GM18951 (cell line): ENCODE measurements around the gene SLC6A18.
"Not testable (repeated sequence)": the region's sequence is repeated elsewhere in the genome, so short reads cannot be mapped to it uniquely, and the experiment has no call there.

Experiments used
- POLR2A ChIP-seq: IDR thresholded peaks from 4 replicates; pipeline ENCODE4 v1.6.1; 2011; ENCODE audit warnings: mild to moderate bottlenecking; ENCODE audit not compliant: insufficient read length, insufficient read depth; ENCODE audit errors: extremely low read depth
- in situ Hi-C: fragments of 300-500 bp; cut with MboI; formaldehyde crosslinking; loops from one replicate; pipeline ENCODE4 v1.12.0; 2022; ENCODE audit warnings: low sequenced_read_pairs, mixed read lengths, inconsistent platforms; ENCODE audit not compliant: unreplicated experiment

Gene SLC6A18

DNA sequence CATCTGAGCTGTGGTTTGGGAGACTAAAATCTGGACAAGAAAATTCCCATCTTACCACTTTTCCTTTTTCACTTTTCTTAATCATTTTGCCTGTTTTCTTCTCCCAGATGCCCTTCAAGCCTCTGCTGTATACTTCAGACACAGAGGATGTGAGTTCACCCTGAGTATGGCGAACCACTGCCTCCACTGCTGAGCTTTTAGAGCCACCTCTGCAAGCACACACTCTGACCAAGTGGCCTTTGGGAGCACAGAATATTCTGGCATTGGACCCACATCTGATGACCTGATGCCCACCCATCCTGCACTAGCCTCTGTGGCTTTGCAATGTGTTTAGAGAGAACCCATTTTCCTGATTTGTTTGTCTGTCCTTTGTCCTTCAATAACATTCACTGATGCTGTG, 37.2 kb downstream of the SLC6A18 start:
- no peak for TF ChIP-seq POLR2A
- in situ Hi-C loops, result no loop called here

DNA sequence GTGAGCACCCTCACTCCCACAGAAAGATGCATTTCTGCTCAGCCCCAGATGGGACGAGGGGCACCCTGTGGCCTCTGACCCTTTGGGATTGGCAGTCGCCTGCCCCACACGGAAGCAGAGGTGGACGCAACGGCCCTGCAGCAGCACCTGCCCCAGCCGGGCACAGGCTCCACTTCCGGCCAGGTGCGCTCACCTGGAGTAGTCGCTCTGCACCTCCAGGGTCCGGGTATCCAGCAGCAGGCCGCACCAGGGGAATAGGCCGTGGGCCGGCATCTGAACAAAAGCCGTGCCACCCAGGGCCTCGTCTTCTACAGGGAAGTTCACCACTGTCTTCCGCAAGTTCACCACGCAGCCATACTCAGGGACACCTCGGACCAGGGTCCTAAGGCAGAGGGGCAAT, 39.0 kb downstream of the SLC6A18 start:
- TF ChIP-seq POLR2A, result no peak
- in situ Hi-C loops, result no loop called here

DNA sequence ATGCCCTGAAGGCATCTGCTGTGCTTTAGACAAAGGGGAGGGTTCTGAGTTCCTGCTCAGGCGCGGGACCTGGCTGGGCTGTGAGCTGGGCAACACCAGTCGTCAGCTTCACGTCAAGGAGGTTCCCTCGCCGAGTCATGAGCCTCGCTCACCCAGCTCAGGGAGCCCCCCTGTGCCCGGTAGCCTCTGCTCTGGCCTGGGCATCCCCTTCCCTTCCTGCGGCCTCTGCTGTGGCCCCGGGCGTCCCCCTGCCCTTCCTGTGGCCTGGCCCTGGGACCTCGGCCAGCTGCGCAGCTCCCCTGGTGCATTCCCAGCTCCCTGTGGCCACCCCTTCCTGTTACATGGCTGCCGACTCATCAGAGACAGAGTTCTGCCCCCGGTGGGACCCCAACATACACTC, 39.8 kb downstream of the SLC6A18 start:
- in situ Hi-C loops, result no loop called here
- TF ChIP-seq POLR2A, result no peak

DNA sequence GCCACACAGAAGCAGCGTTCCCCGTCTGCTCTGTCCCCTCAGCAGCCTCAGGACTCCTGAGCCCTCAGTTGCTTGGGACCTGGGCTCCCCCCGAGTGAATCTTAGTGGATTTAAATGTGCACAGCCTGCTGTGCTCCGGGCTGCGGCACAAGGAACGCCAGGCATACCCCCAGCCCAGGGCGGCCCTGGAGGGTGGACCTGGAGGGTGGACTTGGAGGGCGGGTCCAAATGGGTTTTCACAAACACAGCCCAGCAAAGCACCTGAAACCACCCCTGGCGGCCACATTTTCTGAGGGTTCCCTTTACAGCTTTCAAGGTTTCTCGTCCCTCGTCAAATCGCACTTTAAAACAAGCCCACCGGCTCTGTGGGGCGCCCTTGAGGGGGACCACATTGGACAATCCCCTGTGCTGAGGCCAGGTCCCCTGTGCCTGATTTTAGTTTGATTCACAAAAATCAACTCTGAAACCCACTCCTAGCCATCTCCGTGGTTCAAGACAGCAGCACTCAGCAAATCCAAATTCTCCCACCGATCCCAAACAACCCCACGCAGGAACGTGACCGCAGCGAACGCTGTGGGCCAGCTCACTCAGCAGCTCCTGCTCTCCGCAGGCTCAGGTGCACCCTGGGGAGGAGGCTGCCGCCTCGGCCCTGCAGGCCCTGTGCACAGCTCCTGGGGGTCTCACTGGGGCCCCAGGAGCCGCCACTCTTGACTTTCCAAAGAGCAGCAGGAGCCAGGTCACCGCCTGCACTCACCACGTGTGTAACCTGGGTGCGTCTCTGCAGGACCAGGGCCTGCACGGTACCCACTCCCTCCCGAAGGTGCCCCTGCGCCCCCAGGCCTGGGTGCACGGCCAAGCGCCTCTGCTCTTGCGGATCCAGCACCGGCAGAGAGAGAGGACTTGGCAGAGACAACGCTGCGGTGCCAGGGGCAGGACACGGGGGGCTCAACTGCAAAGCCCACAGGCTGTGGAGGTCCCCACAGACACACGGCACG, 40.6 kb downstream of the SLC6A18 start:
- no peak for TF ChIP-seq POLR2A
- in situ Hi-C loops, result no loop called here

DNA sequence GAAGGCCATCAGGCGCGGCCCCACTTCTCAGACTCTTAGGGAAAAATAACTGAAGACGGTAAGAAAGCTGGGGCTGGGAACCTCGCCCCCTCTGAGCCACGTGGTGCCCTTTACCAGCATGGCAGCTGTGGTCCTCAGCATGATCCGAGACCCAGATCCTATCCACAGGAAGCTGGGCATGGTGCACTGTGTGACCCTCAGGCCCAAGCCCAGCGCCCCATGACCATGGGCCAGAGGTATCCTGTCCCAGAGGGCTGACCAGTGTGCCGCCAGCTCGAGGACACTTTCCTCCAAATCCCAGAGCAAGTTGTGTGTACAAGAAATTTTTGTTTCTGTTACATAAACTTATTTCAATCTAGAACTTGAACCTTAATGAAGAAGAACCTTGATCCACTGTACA, 41.6 kb downstream of the SLC6A18 start:
- no peak for TF ChIP-seq POLR2A
- in situ Hi-C loops, result no loop called here

DNA sequence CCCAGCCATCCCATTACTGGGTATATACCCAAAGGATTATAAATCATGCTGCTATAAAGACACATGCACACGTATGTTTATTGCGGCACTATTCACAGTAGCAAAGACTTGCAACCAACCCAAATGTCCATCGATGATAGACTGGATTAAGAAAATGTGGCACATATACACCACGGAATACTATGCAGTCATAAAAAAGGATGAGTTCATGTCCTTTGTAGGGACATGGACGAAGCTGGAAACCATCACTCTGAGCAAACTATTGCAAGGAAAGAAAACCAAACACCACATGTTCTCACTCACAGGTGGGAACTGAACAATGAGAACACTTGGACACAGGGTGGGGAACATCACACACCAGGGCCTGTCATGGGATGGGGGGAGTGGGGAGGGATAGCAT, 42.3 kb downstream of the SLC6A18 start:
- in situ Hi-C loops, result not testable (repeated sequence)

DNA sequence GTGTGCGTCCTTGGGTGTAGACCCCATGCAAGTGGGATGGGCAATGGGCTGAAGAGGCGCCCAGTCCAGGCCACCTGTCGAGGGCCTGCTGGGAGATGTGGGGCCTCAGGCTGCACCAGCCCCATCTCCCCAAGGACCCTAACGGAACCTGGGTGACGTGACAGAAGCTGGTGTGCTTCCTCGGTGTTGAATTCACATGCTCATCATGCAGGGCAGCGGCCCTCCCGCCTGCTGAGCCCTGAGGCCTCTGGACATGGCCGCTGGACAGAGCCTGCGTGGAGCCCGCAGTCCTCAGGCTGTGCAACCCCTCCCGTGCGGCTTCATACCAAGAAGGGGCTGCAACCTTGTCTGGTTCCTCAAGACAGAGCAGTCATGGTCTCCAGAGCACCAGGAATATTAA, 42.9 kb downstream of the SLC6A18 start:
- no peak for TF ChIP-seq POLR2A
- in situ Hi-C loops, result no loop called here

DNA sequence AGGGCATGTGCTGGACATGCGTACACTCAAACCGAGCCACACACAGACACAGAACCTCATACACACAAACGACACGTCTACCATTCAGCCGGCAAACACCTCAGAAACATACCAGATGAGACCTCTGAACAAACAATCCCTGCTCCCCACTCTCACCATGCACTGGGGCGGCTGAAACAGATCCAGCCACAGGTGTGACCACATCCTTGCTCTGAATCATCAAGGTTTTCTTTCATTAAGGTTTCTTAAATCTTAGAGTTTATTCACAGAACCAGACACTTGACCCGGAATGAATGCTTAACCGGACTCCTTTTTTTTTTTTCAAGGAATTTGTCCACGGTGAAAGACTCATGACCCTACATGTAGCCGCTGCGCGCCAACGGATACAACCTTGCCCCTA, 43.5 kb downstream of the SLC6A18 start:
- in situ Hi-C loops, result no loop called here
- TF ChIP-seq POLR2A, result no peak

DNA sequence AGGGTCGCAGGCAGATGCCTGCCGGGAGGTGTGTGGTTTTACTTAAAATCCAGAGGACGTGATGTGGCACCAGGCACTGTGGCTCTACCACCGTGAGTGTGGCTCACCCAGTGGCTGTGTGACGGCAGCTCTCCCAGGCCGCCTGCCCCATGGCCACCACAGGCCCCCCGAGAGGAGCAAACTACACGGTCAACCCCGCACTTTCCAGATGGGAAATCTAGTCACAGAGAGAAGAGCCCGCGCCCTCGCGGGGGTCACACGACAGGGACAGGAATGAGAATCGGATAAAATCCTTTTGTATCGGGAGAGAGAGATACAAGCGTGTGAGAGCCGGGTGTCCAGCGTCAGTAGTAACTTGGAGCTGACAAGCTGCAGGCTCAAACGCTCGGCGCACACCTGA, 45.2 kb downstream of the SLC6A18 start:
- in situ Hi-C loops, result no loop called here
- TF ChIP-seq POLR2A, result no peak

DNA sequence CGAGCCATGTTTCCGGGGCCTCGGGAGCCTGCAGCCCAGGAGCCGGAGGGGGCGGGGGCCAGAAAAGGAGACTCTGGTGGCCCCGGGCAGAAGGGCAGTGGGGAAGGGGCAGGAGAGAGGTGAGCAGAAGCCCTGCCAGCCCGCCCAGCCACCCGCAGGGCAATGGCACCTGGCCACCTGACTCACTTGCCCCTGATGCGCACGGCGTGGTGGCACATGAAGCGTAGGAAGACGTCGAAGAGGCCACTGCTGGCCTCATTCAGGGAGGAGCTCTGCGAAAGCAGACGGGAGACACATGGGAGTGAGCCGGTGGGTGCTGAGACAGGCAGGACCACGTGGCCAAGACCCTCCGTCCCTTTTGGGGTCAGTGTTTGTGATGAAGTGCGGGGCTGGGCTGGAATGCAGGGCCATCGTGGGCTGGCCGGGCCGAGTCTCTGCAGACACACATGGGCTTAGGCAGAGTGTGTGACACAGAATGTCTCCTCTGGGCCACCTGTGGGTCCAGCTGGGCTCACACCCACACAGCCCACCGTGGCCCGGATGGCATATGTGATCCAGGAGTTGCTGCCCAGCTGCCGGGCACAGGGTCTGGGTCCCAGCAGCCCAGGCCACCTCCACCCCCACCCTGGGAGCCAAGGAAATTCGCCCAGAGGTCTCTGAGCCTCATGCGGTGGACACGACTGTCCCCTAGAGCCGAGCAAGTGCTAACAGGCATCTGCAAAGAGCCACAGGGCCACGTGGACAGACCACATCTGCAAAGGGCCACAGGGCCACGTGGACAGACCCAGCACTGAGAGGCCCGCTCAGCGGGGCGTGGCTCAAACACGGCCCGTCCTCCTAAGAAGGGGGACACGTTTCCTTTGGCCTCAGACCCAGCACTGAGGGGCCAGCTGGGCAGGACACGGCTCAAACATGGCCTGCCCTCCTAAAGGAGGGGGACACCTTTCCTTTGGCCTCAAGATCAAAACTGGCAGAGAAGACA, 46.0 kb downstream of the SLC6A18 start:
- in situ Hi-C loops, result no loop called here
- TF ChIP-seq POLR2A, result no peak

DNA sequence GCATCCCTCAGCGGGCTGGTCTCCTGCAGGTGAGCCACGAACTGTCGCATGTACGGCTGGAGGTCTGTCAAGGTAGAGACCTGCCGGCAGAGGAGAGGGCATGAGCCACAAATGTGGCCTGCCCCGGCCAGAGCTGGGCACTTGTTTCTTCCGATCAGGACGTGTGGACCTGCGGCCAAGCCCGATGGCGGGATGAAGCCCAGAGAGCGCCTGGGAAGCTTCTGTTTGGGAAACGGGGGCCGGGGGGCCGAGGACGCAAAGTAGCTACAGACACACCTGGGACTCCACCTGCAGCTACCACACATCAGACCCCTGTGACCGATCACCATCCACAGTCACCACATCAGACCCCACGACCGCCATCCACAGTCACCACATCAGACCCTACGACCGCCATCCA, 47.0 kb downstream of the SLC6A18 start:
- in situ Hi-C loops, result no loop called here
- no peak for TF ChIP-seq POLR2A

DNA sequence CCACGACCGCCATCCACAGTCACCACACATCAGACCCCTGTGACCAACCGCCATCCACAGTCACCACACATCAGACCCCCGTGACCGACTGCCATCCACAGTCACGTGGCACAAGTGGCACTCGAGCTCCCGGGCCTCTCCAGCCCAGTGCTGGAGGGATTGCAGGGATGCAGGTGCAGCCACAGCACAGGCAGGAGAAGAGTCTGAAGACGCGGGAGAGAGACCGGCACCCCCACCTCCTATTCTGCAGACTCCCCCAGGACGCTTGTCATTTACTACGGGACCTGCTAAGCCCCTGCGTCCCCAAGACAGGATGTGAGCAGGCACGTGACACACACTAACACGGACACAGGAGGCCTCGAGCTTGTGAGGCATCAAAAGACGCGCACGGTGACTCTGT, 48.6 kb downstream of the SLC6A18 start:
- in situ Hi-C loops, result no loop called here
- no peak for TF ChIP-seq POLR2A

DNA sequence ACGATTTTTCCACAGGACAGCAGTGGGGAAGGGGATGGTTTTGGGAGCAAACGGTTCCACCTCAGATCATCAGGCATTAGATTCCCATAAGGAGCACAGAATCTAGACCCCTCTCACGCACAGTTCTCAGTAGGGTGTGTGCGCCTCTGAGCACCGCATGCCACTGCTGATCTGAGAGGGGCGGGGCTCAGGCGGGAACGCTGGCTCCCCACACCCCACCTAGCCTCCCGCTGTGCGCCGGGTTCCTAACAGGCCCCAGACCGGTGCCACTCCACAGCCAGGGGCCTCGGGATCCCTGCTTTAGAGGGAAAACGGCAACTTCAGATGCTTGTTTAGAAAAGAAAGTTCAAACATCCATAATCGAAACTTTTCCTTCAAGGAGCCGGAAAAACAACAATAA, 49.3 kb downstream of the SLC6A18 start:
- TF ChIP-seq POLR2A, result no peak

DNA sequence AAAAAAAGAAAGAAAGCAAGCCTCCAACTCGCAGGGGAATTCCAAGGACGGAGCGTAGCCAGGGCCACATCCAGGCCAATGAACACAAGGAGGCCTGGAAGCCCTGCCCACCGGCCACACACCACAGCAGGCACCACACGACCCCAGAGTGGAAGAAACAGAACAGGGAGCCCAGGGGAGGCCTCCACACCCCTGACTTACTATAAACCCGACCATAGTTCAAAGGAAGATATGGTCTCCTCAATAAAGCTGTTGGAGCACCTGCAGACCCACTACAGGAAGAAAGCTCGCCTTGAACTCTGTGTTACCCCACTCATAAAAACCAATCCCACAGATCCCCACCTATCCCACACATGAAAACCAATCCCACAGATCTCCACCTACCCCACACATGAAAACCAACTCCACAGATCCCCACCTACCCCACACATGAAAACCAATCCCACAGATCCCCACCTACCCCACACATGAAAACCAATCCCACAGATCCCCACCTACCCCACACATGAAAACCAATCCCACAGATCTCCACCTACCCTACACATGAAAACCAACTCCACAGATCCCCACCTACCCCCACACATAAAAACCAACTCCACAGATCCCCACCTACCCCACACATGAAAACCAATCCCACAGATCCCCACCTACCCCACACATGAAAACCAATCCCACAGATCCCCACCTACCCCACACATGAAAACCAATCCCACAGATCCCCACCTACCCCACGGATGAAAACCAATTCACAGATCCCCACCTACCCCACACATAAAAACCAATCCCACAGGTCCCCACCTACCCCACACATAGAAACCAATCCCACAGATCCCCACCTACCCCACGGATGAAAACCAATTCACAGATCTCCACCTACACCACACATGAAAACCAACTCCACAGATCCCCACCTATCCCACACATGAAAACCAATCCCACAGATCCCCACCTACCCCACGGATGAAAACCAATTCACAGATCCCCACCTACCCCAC, 50.5 kb downstream of the SLC6A18 start:
- in situ Hi-C loops, result not testable (repeated sequence)

More for the DNA sequence above, 49.3 kb downstream of the SLC6A18 start:
- in situ Hi-C loops, result no loop called here
